Brain microvascular endothelial cell (primary cell): Measurements from ENCODE around the gene KMT2E.

Experiments
- DNase-seq: peaks from one replicate; pipeline ENCODE4 v3.0.0-alpha.2; 2020
- H3K27ac ChIP-seq: fragments of 250-450 bp; sonication (Bioruptor Pico); 2 replicates; pipeline ENCODE4 v1.5.1; 2020; ENCODE audit warnings: mild to moderate bottlenecking, moderate library complexity
- H3K27me3 ChIP-seq: fragments of 250-450 bp; sonication (Bioruptor Pico); replicated peaks from 2 replicates; pipeline ENCODE4 v1.5.1; 2020; ENCODE audit warnings: mild to moderate bottlenecking
- H3K36me3 ChIP-seq: fragments of 250-450 bp; sonication (Bioruptor Pico); replicated peaks from 2 replicates; pipeline ENCODE4 v1.5.1; 2020; ENCODE audit warnings: mild to moderate bottlenecking
- H3K4me3 ChIP-seq: 2 replicates; pipeline ENCODE4 v1.5.1; 2011; ENCODE audit warnings: low read depth, mild to moderate bottlenecking, control low read depth, low read length, moderate library complexity
- CTCF ChIP-seq: IDR thresholded peaks from 2 replicates; pipeline ENCODE4 v1.5.1; 2011; ENCODE audit warnings: low read depth, mild to moderate bottlenecking, moderate library complexity, low read length, control low read depth, inconsistent platforms; ENCODE audit errors: missing control alignments
- in situ Hi-C: cut with HindIII; loops from 2 replicates; pipeline ENCODE4 v1.10.0; 2017; ENCODE audit warnings: low sequenced_read_pairs, low pct_ligation_motif_present

KMT2E gene

GRCh38 chr7:105073143-105073542 is 59.1 kb downstream of the KMT2E start:
- no peak for TF ChIP-seq CTCF
- H3K4me3 ChIP-seq: no peak overlapping the region
- H3K36me3 ChIP-seq: peaks cover 57% of the 10 kb centered on the region
- no peak overlapping the region for H3K27ac ChIP-seq
- H3K27me3 ChIP-seq: no peaks in the 10 kb centered on the region
- in situ Hi-C loops: no loop called here
- no peak for DNase-seq

- in situ Hi-C loops: loop anchor here (25.0 kb wide), 1 partner anchor 92 kb away; no protein-coding TSS in a partner anchor
- Histone ChIP-seq H3K27me3 (no peaks in the 10 kb centered on the region), H3K36me3 (peaks cover 75% of the 10 kb centered on the region), H3K27ac (no peak overlapping the region), H3K4me3 (no peak overlapping the region)
- no peak for DNase-seq
- no peak for TF ChIP-seq CTCF
Measured at GRCh38 chr7:105079348-105079747, 65.3 kb downstream of the KMT2E start.

GRCh38 chr7:105084581-105084980 is 70.6 kb downstream of the KMT2E start:
- TF ChIP-seq CTCF: no peak
- in situ Hi-C loops: loop anchor here (25.0 kb wide), 1 partner anchor 97 kb away; no protein-coding TSS in a partner anchor
- Histone ChIP-seq H3K36me3 (peaks cover 52% of the 10 kb centered on the region), H3K4me3 (no peak overlapping the region), H3K27me3 (no peaks in the 10 kb centered on the region), H3K27ac (no peak overlapping the region)
- DNase-seq: no peak

GRCh38 chr7:105086850-105087249 is 72.8 kb downstream of the KMT2E start:
- in situ Hi-C loops: loop anchor here (25.0 kb wide), 1 partner anchor 100 kb away; no protein-coding TSS in a partner anchor
- DNase-seq: no peak
- H3K27ac ChIP-seq: no peak overlapping the region
- peaks cover 43% of the 10 kb centered on the region for H3K36me3 ChIP-seq
- no peak overlapping the region for H3K4me3 ChIP-seq
- H3K27me3 ChIP-seq: no peaks in the 10 kb centered on the region
- TF ChIP-seq CTCF: no peak

- Histone ChIP-seq H3K27me3 (no peaks in the 10 kb centered on the region), H3K27ac (no peak overlapping the region), H3K36me3 (peaks cover 36% of the 10 kb centered on the region), H3K4me3 (no peak overlapping the region)
- no peak for TF ChIP-seq CTCF
- in situ Hi-C loops: loop anchor here (25.0 kb wide), 1 partner anchor 101 kb away; no protein-coding TSS in a partner anchor
- DNase-seq: no peak
Measured at GRCh38 chr7:105087981-105088380, 74.0 kb downstream of the KMT2E start.

GRCh38 chr7:105088456-105088855 is 74.5 kb downstream of the KMT2E start:
- TF ChIP-seq CTCF: no peak
- no peak overlapping the region for H3K27ac ChIP-seq

More at GRCh38 chr7:105088456-105088855, 74.5 kb downstream of the KMT2E start:
- H3K4me3 ChIP-seq: no peak overlapping the region
- no peak for DNase-seq
- H3K36me3 ChIP-seq: peaks cover 31% of the 10 kb centered on the region
- H3K27me3 ChIP-seq: no peaks in the 10 kb centered on the region
- in situ Hi-C loops: loop anchor here (25.0 kb wide), 1 partner anchor 101 kb away; no protein-coding TSS in a partner anchor
